T-cell (primary cell): ENCODE measurements around the gene RBM19. TPM values are rescaled to one million over a fixed set of nuclear protein-coding genes. Genes with fewer than 3 reads are reported as not detected.

ENCODE experiments used
- ATAC-seq, 4 experiments: fragments of 200-7000 bp in 3 of 4; fragments of 150-1000 bp in 1 of 4; cut with Tn5 transposase; replicated peaks in 1 of 4; 1 replicate in 3 of 4; 2 replicates in 1 of 4; pipeline ENCODE4 v1.10.0; 2021; ENCODE audit warnings: moderate library complexity in 3 of 4, mild to moderate bottlenecking in 2 of 4, moderate number of reproducible peaks in 1 of 4
- CTCF ChIA-PET, 2 donors: fragments of 300-600 bp; sonication (Branson Sonifier 250); formaldehyde crosslinking; loops; one replicate each; lab custom pipeline; 2022; ENCODE audit warnings: antibody characterized with exemption in 2 of 2; lab: Charles Lee
- POLR2A ChIA-PET, 2 donors: fragments of 300-600 bp; sonication (Branson Sonifier 250); formaldehyde crosslinking; loops; one replicate each; lab custom pipeline; 2022; ENCODE audit warnings: antibody characterized with exemption in 2 of 2; lab: Charles Lee
- DNase-seq, 35 experiments: peaks; one replicate each; pipeline versions ENCODE4 v3.0.0 to v3.0.0-alpha.2; 2013 to 2023
- H3K27ac ChIP-seq: one replicate; pipeline ENCODE4 v1.5.1; 2013; ENCODE audit warnings: low read length
- H3K27me3 ChIP-seq, 2 experiments: replicated peaks in 1 of 2; 1 replicate in 1 of 2; 2 replicates in 1 of 2; pipeline versions ENCODE4 v1.6.1 to v1.7.0; 2013; ENCODE audit warnings: low read length in 1 of 2, mixed read lengths in 1 of 2; ENCODE audit not compliant: control insufficient read depth in 2 of 2, insufficient read depth in 2 of 2; ENCODE audit errors: extremely low read depth in 1 of 2
- H3K36me3 ChIP-seq, 2 donors: 1 replicate in 1 of 2; 2 replicates in 1 of 2; pipeline versions ENCODE4 v1.6.1 to v1.7.0; 2013; ENCODE audit warnings: low read length in 1 of 2; ENCODE audit not compliant: control insufficient read depth in 2 of 2, insufficient read depth in 1 of 2; ENCODE audit errors: extremely low read depth in 1 of 2
- H3K4me1 ChIP-seq, 2 experiments: 1 replicate in 1 of 2; 2 replicates in 1 of 2; pipeline versions ENCODE4 v1.6.1 to v1.7.0; 2013; ENCODE audit warnings: low read length in 2 of 2, mixed read lengths in 1 of 2; ENCODE audit not compliant: insufficient read depth in 2 of 2, control insufficient read depth in 1 of 2; ENCODE audit errors: extremely low read depth in 1 of 2
- H3K4me3 ChIP-seq, 2 donors: 1 replicate in 1 of 2; 2 replicates in 1 of 2; pipeline versions ENCODE4 v1.5.1 to v1.7.0; 2013; ENCODE audit warnings: mild to moderate bottlenecking in 2 of 2, low read length in 1 of 2, moderate library complexity in 1 of 2; ENCODE audit not compliant: control insufficient read depth in 1 of 2; ENCODE audit errors: extremely low read depth in 1 of 2
- H3K9me3 ChIP-seq: 2 replicates; pipeline ENCODE4 v1.7.0; 2013
- H3K27ac Mint-ChIP-seq, 2 donors: one replicate each; pipeline ENCODE4 v1.8.0; 2020 to 2021; ENCODE audit warnings: mild to moderate bottlenecking in 2 of 2, mixed read lengths in 2 of 2
- H3K27me3 Mint-ChIP-seq, 2 donors: one replicate each; pipeline ENCODE4 v1.8.0; 2021 to 2022; ENCODE audit warnings: mixed read lengths in 2 of 2
- H3K36me3 Mint-ChIP-seq: one replicate; pipeline ENCODE4 v1.8.0; 2021; ENCODE audit warnings: mixed read lengths
- H3K4me1 Mint-ChIP-seq, 3 donors: one replicate each; pipeline ENCODE4 v1.8.0; 2020 to 2022; ENCODE audit warnings: mixed read lengths in 3 of 3, mild to moderate bottlenecking in 1 of 3
- H3K4me3 Mint-ChIP-seq, 3 donors: one replicate each; pipeline ENCODE4 v1.8.0; 2020 to 2022; ENCODE audit warnings: mild to moderate bottlenecking in 3 of 3, mixed read lengths in 3 of 3, moderate library complexity in 3 of 3
- H3K9me3 Mint-ChIP-seq, 3 donors: one replicate each; pipeline ENCODE4 v1.8.0; 2020 to 2022; ENCODE audit warnings: mixed read lengths in 3 of 3
- WGBS: methylation state at CpG from one replicate; pipeline ENCODE4 v1.1.5; 2013; ENCODE audit warnings: missing lambda C conversion rate; ENCODE audit not compliant: insufficient coverage; 5-methylcytosine and 5-hydroxymethylcytosine counted together
- total RNA-seq, 35 experiments: library from RNA in 6 of 35; stranded (reverse) in 6 of 35; fragments of 120-200 nt in 1 of 35; gene quantifications; one replicate each; pipeline versions ENCODE4 v1.2.1 to v1.2.4 and lab custom pipeline; 2013 to 2026

RBM19 gene
- total RNA-seq, 5 donors from 2014 or later (not counting 1 experiment from before 2014, with no cell fraction given), result 57.9 to 80.3 (median 78.3) TPM

- Histone ChIP-seq H3K36me3 (peaks cover 27 to 83% of the 10 kb centered on the region in 2 donors), H3K27ac (no peak overlapping the region), H3K9me3 (no peaks in the 10 kb centered on the region), H3K27me3 (no peaks in the 10 kb centered on the region), H3K4me3 (no peak overlapping the region), H3K4me1 (no peaks in the 10 kb centered on the region)
- no peak for ATAC-seq
- H3K27me3 Mint-ChIP-seq, result no peaks in the 10 kb centered on the region
- H3K9me3 Mint-ChIP-seq, result no peaks in the 10 kb centered on the region
- H3K27ac Mint-ChIP-seq, result no peak overlapping the region
- 100% methylated on average over 6 of the region's 14 CpGs for WGBS
- no peak for DNase-seq
- no peak overlapping the region for H3K4me3 Mint-ChIP-seq
- H3K4me1 Mint-ChIP-seq, result peaks cover 16 to 23% (median 18%) of the 10 kb centered on the region in 3 donors
- ChIA-PET CTCF (no interaction called here), POLR2A (no interaction called here)
- peaks cover 70% of the 10 kb centered on the region for H3K36me3 Mint-ChIP-seq
Observed at GRCh38 chr12:113959096-113959495, 7.0 kb downstream of the RBM19 start.

- Mint-ChIP-seq H3K36me3 (peaks cover 73% of the 10 kb centered on the region), H3K4me3 (no peak overlapping the region), H3K9me3 (no peaks in the 10 kb centered on the region), H3K27ac (no peak overlapping the region), H3K27me3 (no peaks in the 10 kb centered on the region), H3K4me1 (peaks cover 10 to 13% (median 13%) of the 10 kb centered on the region in 3 donors)
- Histone ChIP-seq H3K27ac (no peak overlapping the region), H3K27me3 (no peaks in the 10 kb centered on the region), H3K4me1 (no peaks in the 10 kb centered on the region), H3K4me3 (no peak overlapping the region), H3K36me3 (peaks cover 27 to 90% of the 10 kb centered on the region in 2 donors), H3K9me3 (no peaks in the 10 kb centered on the region)
- ATAC-seq (no peak), DNase-seq (no peak)
- CTCF ChIA-PET, result no interaction called here
- POLR2A ChIA-PET, result no interaction called here
- 97% methylated on average over 5 of the region's 5 CpGs for whole genome bisulfite sequencing
Observed at GRCh38 chr12:113958108-113958507, 8.0 kb downstream of the RBM19 start.

DNA sequence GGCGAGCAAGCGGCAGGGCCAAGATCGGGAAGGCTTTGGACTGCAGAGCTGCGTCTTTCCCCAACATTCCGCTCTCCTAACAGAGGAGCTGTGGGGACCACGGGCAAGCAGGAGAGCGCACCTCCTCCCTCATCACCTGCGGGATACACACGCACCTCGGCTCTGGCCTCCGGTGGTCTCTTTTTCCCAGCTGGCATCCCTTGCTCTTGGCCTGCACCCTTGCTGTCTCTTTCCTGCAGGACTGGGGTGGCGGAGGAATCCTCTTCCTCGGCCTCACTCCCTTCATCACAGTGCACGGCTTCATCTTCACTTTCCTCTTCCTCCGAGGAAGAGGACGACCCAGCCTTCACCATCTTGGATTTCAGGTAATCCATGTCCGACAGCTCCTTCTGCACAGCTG lies 8.5 kb downstream of the RBM19 start:
- no peaks in the 10 kb centered on the region for H3K9me3 Mint-ChIP-seq
- H3K4me1 Mint-ChIP-seq, result peaks cover 8 to 11% (median 10%) of the 10 kb centered on the region in 3 donors
- H3K4me1 ChIP-seq, result no peaks in the 10 kb centered on the region
- no peak overlapping the region for H3K4me3 Mint-ChIP-seq
- no peaks in the 10 kb centered on the region for H3K9me3 ChIP-seq
- ATAC-seq, result no peak
- H3K4me3 ChIP-seq, result no peak overlapping the region
- H3K27me3 ChIP-seq, result no peaks in the 10 kb centered on the region
- peaks cover 71% of the 10 kb centered on the region for H3K36me3 Mint-ChIP-seq
- H3K27ac Mint-ChIP-seq, result no peak overlapping the region
- H3K27me3 Mint-ChIP-seq, result no peaks in the 10 kb centered on the region
- CTCF ChIA-PET, result no interaction called here
- POLR2A ChIA-PET, result no interaction called here
- no peak for DNase-seq
- no peak overlapping the region for H3K27ac ChIP-seq
- WGBS, result 95% methylated on average over 14 of the region's 17 CpGs
- H3K36me3 ChIP-seq, result peaks cover 27 to 91% of the 10 kb centered on the region in 2 donors

DNA sequence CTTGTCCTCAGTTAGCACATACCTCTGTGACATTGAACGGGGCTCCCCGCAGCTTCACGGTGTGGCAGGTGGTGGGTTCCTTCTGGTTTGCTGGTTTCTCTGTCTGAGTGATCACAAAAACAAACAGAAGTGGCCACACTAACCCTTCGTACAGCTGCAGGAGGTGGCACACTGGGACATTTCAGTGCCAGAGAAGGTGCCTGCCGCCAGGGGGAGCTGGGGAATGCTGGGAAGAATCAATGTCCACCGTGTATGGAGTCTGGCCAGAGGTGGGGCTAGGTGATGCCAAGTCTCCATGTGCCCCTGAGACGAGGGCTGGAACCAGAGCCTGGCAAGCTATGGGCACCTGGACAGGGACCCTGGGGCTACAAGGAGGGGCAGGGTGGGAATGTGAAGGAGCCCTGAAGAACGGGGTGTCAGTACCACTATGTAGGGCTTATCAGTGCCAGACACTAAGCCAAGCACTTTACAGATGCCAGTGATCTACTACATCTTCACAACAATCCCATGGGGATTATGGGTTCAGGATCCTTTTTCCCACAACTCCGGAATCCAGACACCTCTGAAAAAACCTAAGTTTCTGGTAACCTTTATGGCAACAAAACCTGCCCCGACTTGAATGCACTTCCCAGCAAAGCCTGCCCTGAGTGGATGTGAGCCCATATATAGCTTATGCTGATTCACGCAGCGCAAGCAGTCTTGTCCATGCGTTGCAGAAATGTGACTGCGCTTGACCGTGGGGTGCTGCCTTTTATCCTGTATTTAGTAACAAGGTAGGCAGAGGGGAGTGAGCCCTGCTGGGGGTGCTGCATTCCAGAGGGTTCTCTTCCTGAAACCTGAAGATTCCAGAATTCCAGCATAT lies 10.8 kb downstream of the RBM19 start:
- no peak for DNase-seq
- Mint-ChIP-seq H3K27me3 (no peaks in the 10 kb centered on the region), H3K27ac (no peak overlapping the region), H3K4me3 (no peak overlapping the region), H3K36me3 (peaks cover 59% of the 10 kb centered on the region), H3K9me3 (no peaks in the 10 kb centered on the region), H3K4me1 (no peaks in the 10 kb centered on the region)
- ATAC-seq, result no peak
- Histone ChIP-seq H3K36me3 (peaks cover 29 to 93% of the 10 kb centered on the region in 2 donors), H3K9me3 (no peaks in the 10 kb centered on the region), H3K4me3 (no peak overlapping the region), H3K27me3 (no peaks in the 10 kb centered on the region), H3K4me1 (no peaks in the 10 kb centered on the region), H3K27ac (no peak overlapping the region)
- WGBS, result 96% methylated on average over 10 of the region's 15 CpGs
- POLR2A ChIA-PET, result no interaction called here
- CTCF ChIA-PET, result no interaction called here

GRCh38 chr12:113954547-113954946 lies 11.6 kb downstream of the RBM19 start:
- Mint-ChIP-seq H3K36me3 (peaks cover 57% of the 10 kb centered on the region), H3K9me3 (no peaks in the 10 kb centered on the region), H3K4me1 (no peaks in the 10 kb centered on the region), H3K27ac (no peak overlapping the region), H3K4me3 (no peak overlapping the region), H3K27me3 (no peaks in the 10 kb centered on the region)
- ChIA-PET POLR2A (interaction anchor here in 1 of 2 donors (0.6 kb wide), 1 partner anchor 14 kb away, joined by 3 read pairs; no protein-coding TSS in a partner anchor), CTCF (no interaction called here)
- DNase-seq (no peak), ATAC-seq (no peak)
- H3K27ac ChIP-seq, result no peak overlapping the region
- no peak overlapping the region for H3K4me3 ChIP-seq
- H3K27me3 ChIP-seq, result no peaks in the 10 kb centered on the region
- peaks cover 26 to 92% of the 10 kb centered on the region in 2 donors for H3K36me3 ChIP-seq
- WGBS, result no CpG with 5 or more reads among the region's 4 CpGs
- H3K9me3 ChIP-seq, result no peaks in the 10 kb centered on the region
- no peaks in the 10 kb centered on the region for H3K4me1 ChIP-seq

DNA sequence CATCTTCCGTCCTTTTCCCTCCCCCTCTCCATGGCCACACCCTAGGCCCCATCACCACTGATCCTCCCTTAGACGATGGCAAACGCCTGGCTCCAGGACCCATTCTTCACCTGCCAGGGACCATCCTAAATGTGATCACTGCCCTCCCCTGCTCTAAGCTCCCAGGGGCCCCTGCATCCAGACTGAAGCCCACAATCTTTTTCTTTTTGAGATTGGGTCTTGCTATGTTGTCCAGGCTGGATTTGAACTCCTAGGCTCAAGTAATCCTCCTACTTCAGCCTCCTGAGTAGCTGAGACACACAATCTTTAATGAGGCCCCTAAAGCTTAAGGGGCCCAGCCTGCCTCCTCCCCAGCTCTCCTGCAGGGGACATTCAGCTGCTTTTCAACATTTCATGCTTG lies 15.3 kb downstream of the RBM19 start:
- Mint-ChIP-seq H3K4me1 (no peaks in the 10 kb centered on the region), H3K27ac (no peak overlapping the region), H3K4me3 (no peak overlapping the region), H3K27me3 (no peaks in the 10 kb centered on the region), H3K36me3 (peaks cover 58% of the 10 kb centered on the region), H3K9me3 (no peaks in the 10 kb centered on the region)
- H3K27ac ChIP-seq, result no peak overlapping the region
- no peaks in the 10 kb centered on the region for H3K4me1 ChIP-seq
- ChIA-PET POLR2A (interaction anchor here in 1 of 2 donors (0.6 kb wide), 1 partner anchor 14 kb away, joined by 5 read pairs; no protein-coding TSS in a partner anchor), CTCF (no interaction called here)
- H3K36me3 ChIP-seq, result peaks cover 15 to 97% of the 10 kb centered on the region in 2 donors
- WGBS, result 100% methylated on average over 2 of the region's 3 CpGs
- DNase-seq (no peak), ATAC-seq (no peak)
- no peak overlapping the region for H3K4me3 ChIP-seq
- H3K27me3 ChIP-seq, result no peaks in the 10 kb centered on the region
- H3K9me3 ChIP-seq, result no peaks in the 10 kb centered on the region
